Breast epithelium (tissue), 4 donors: ENCODE measurements around the gene PDHX. TPM values are rescaled to one million over a fixed set of nuclear protein-coding genes. Genes with fewer than 3 reads are reported as not detected.
A peak's percentile ranks its signal among the peaks of the same experiment; 100 is the strongest.
"Not testable (repeated sequence)": the region's sequence is repeated elsewhere in the genome, so short reads cannot be mapped to it uniquely, and the experiment has no call there.

Experiments used
- DNase-seq, 2 donors: peaks; one replicate each; pipeline ENCODE4 v3.0.0-alpha.2; 2019; ENCODE audit warnings: low spot score in 2 of 2
- H3K27ac ChIP-seq, 2 donors: fragments of 200-600 bp; sonication (generic) in 1 of 2; one replicate each; pipeline ENCODE4 v1.5.1; 2016 to 2019; ENCODE audit warnings: mild to moderate bottlenecking in 1 of 2
- H3K27me3 ChIP-seq, 2 donors: fragments of 200-600 bp; sonication (generic) in 1 of 2; one replicate each; pipeline versions ENCODE4 v1.5.1 to v1.6.0; 2017 to 2019; ENCODE audit warnings: control low read depth in 1 of 2, mild to moderate bottlenecking in 1 of 2
- H3K36me3 ChIP-seq: fragments of 200-600 bp; one replicate; pipeline ENCODE4 v1.5.1; 2019
- H3K4me1 ChIP-seq, 2 donors: fragments of 200-600 bp; sonication (generic); one replicate each; pipeline ENCODE4 v1.5.1; 2016 to 2019; ENCODE audit warnings: control low read depth in 1 of 2
- H3K4me3 ChIP-seq, 3 donors: fragments of 200-600 bp; sonication (generic); 1 replicate in 2 of 3; 2 replicates in 1 of 3; pipeline ENCODE4 v1.5.1; 2016 to 2019; ENCODE audit warnings: mild to moderate bottlenecking in 3 of 3, moderate library complexity in 2 of 3
- H3K9me3 ChIP-seq, 2 donors: fragments of 200-600 bp; sonication (generic) in 1 of 2; one replicate each; pipeline ENCODE4 v1.5.1; 2016 to 2019; ENCODE audit warnings: control low read depth in 1 of 2
- CTCF ChIP-seq, 3 donors: fragments of 450-650 bp; IDR thresholded peaks; one replicate each; pipeline ENCODE4 v1.5.1; 2016 to 2017; ENCODE audit warnings: antibody characterized with exemption in 3 of 3, mild to moderate bottlenecking in 3 of 3, moderate library complexity in 3 of 3
- POLR2A ChIP-seq: fragments of 450-650 bp; IDR thresholded peaks from one replicate; pipeline ENCODE4 v1.6.1; 2016; ENCODE audit warnings: antibody characterized with exemption, mild to moderate bottlenecking, moderate library complexity
- POLR2AphosphoS5 ChIP-seq, 3 donors: sonication (generic); formaldehyde crosslinking; IDR thresholded peaks; one replicate each; pipeline ENCODE4 v1.6.1; 2017; ENCODE audit warnings: antibody characterized with exemption in 3 of 3
- intact Hi-C: fragments of 100-400 bp; cut with DNase I; formaldehyde crosslinking; loops from one replicate; pipeline ENCODE4 v1.15.1; 2023; ENCODE audit warnings: low total_unique reads
- total RNA-seq, 3 donors: library from RNA; depleted of rRNA; stranded (reverse); fragments of >200 nt; gene quantifications; one replicate each; pipeline ENCODE4 v1.1.0, GENCODE V29; 2016

PDHX gene
- total RNA-seq, 3 donors from 2014 or later, result 32.1 to 42.7 (median 41.6) TPM

GRCh38 chr11:34890812-34891211, 25.6 kb upstream of the PDHX start:
- H3K27me3 ChIP-seq, result no peaks in the 10 kb centered on the region
- peaks cover 0 to 4% of the 10 kb centered on the region in 2 donors for H3K4me1 ChIP-seq
- H3K9me3 ChIP-seq, result no peaks in the 10 kb centered on the region
- H3K36me3 ChIP-seq, result no peaks in the 10 kb centered on the region
- DNase-seq, result no peak
- no peak overlapping the region for H3K27ac ChIP-seq
- intact Hi-C loops, result no loop called here
- TF ChIP-seq POLR2AphosphoS5 (IDR thresholded peaks at IDR 0.05) (no peak), CTCF (IDR thresholded peaks at IDR 0.05) (peak in 2 of 3 donors; percentile 68 to 78), POLR2A (no peak)
- H3K4me3 ChIP-seq, result no peak overlapping the region

- Histone ChIP-seq H3K9me3 (peaks cover 0 to 4% of the 10 kb centered on the region in 2 donors), H3K4me1 (peaks cover 0 to 4% of the 10 kb centered on the region in 2 donors), H3K27me3 (no peaks in the 10 kb centered on the region), H3K27ac (no peak overlapping the region), H3K36me3 (no peaks in the 10 kb centered on the region), H3K4me3 (no peak overlapping the region)
- intact Hi-C loops, result no loop called here
- no peak for DNase-seq
- TF ChIP-seq CTCF (IDR thresholded peaks at IDR 0.05), result no peak
- no peak for TF ChIP-seq POLR2AphosphoS5 (IDR thresholded peaks at IDR 0.05)
- TF ChIP-seq POLR2A, result no peak
Measured at GRCh38 chr11:34891611-34892010, 24.8 kb upstream of the PDHX start.

GRCh38 chr11:34893416-34893815, 23.0 kb upstream of the PDHX start:
- Histone ChIP-seq H3K4me1 (peaks cover 0 to 4% of the 10 kb centered on the region in 2 donors), H3K36me3 (no peaks in the 10 kb centered on the region), H3K27me3 (no peaks in the 10 kb centered on the region), H3K27ac (no peak overlapping the region), H3K4me3 (no peak overlapping the region), H3K9me3 (peaks cover 2 to 20% of the 10 kb centered on the region in 2 donors)
- DNase-seq, result no peak
- intact Hi-C loops, result no loop called here
- TF ChIP-seq CTCF (IDR thresholded peaks at IDR 0.05) (no peak), POLR2AphosphoS5 (IDR thresholded peaks at IDR 0.05) (no peak)

- H3K4me3 ChIP-seq, H3K27me3 ChIP-seq, H3K27ac ChIP-seq, DNase-seq, H3K36me3 ChIP-seq, H3K4me1 ChIP-seq, intact Hi-C loops: not testable (repeated sequence)
- H3K9me3 ChIP-seq, result peaks cover 27 to 46% of the 10 kb centered on the region in 2 donors
Measured at GRCh38 chr11:34896191-34896590, 20.2 kb upstream of the PDHX start.

GRCh38 chr11:34897171-34897870, 19.1 kb upstream of the PDHX start:
- intact Hi-C loops, result no loop called here
- Histone ChIP-seq H3K27me3 (no peaks in the 10 kb centered on the region), H3K4me1 (no peaks in the 10 kb centered on the region), H3K36me3 (no peaks in the 10 kb centered on the region), H3K9me3 (peaks cover 30 to 49% of the 10 kb centered on the region in 2 donors), H3K27ac (no peak overlapping the region), H3K4me3 (no peak overlapping the region)
- no peak for DNase-seq
- TF ChIP-seq POLR2A, result no peak
- TF ChIP-seq POLR2AphosphoS5 (IDR thresholded peaks at IDR 0.05), result no peak
- TF ChIP-seq CTCF (IDR thresholded peaks at IDR 0.05), result no peak
